GM19395 (cell line): ENCODE measurements around the gene TBC1D2B.
"Not testable (repeated sequence)": the region's sequence is repeated elsewhere in the genome, so short reads cannot be mapped to it uniquely, and the experiment has no call there.

Experiments used
- ATAC-seq: cut with Tn5 transposase; IDR thresholded peaks from one replicate; pipeline ENCODE4 v1.9.1; 2021; ENCODE audit warnings: mild to moderate bottlenecking, moderate library complexity; ENCODE audit not compliant: unreplicated experiment

The TBC1D2B gene

DNA sequence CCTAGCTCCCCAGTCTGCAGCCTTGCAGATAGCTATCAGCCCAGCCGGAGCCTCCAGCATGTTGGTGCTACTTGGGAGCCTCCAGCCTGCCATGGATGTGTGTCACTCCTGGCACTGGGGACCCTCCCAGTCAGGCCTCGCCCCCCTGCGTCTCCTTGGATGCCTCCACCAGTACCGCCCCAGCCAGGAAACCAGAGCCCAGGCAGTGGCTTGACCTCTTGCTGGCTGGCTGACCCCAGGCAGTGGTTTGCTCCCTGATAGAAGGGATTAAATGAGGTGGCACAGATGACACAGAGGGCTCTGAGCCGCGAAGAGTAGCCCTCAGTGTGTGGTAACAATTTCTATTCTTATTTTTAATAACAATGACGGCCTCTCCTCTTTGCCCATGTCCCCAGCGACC is 98.4 kb downstream of the TBC1D2B start:
- ATAC-seq, result not testable (repeated sequence)

DNA sequence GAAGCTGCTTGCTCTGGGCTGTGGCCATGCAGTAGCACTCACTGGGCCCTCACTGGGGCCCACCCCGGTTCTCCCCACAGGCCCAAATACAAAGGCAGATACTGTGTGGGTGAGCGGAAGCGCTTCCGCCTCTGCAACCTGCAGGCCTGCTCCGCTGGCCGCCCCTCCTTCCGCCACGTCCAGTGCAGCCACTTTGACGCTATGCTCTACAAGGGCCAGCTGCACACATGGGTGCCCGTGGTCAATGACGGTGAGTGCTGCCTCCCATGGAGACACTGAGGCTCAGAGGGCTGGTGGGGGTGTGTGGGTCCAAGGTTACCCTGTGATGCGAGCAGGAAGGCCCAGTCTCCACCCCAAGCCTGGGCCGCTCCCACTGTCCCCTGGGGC is 98.8 kb downstream of the TBC1D2B start:
- ATAC-seq, result not testable (repeated sequence)

DNA sequence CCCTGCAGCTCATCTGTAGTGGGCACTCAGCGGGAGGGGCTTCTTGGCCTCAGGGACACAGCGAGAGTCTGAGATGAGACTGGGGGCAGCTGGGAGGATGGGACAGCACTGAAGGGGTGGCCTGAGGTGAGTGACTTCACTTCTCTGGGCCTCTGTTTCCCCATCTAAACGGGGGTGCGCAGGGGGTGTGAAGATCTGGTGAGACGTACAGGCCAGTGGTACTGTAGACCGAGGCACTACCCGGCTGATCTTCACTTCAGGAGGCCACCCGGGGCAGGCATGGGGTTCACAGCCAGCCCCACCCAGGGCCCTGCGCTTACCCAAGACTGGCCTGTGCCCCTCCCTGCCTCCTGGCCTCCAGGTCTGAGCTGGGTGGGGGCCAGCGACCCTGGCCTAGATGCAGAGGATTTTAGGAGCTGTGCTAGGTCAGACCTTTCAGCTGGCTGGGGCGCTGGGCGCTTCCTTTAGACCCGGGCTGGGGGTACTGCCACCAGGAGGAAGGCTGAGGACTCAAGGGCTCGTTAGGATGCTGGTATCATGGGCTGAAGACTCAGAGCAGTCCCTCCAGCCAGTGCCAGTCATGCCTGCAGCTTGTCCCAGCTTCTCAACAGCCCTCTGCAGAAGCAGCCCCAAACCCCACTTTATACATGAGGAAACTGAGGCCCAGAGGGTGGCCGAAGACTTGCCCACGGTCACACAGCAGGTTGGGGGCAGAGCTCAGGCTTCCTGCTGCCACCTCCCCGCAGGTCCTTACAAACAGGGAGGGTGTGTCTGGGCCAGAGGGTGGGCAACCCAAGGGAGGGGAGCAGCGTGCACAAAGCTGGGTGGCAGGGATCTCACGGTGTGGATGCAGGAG is 99.4 kb downstream of the TBC1D2B start:
- ATAC-seq, result not testable (repeated sequence)

DNA sequence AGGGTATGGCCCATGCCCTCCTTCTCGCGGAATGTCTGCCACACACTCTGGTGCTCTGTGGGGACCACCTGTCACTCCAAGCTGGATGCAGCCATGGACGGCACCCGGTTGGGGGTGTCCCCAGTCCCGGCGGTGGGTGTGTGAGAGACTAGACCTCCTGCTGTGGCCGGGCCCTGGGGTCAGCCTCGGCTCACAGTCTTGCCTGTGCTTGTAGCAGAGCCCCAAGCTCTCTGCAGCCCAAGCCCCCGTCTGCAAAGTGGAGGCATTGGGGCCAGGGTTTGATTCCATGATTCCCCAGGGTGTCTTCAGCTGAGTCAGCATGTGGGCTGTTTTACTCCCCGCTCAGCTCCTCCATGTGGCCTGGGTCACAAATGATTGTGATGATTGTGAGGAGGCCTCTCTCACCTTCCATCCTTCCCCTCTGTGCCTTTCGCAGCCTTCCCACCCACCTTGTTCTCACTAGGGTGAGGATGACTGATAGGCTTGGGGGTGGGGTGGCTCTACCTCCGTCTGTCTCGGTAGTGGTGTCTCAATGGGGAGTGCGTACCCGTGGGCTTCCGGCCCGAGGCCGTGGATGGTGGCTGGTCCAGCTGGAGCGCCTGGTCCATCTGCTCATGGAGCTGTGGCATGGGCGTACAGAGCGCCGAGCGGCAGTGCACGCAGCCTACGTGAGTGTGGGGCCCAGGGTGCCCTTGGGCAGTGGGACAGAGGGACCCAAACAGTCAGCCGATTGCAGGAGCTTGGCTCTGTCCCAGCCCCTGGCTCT is 100.6 kb downstream of the TBC1D2B start:
- not testable (repeated sequence) for ATAC-seq

DNA sequence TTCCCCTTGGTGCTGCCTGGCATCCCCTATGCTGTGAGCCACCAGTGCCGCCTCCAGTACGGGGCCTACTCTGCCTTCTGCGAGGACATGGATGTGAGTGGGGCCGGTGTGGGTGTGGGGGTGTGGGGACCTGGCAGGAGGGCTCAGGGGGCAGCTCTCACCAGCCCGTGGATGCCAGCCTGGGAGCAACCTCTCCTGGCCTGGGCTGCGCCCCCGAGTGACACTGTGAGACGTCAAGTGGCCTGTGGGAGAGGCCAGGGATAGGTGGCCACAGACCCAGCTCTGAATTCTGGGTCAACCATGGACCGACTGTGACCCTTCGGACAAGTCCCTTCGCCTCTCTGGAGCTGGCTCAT is 101.4 kb downstream of the TBC1D2B start:
- ATAC-seq, result not testable (repeated sequence)

DNA sequence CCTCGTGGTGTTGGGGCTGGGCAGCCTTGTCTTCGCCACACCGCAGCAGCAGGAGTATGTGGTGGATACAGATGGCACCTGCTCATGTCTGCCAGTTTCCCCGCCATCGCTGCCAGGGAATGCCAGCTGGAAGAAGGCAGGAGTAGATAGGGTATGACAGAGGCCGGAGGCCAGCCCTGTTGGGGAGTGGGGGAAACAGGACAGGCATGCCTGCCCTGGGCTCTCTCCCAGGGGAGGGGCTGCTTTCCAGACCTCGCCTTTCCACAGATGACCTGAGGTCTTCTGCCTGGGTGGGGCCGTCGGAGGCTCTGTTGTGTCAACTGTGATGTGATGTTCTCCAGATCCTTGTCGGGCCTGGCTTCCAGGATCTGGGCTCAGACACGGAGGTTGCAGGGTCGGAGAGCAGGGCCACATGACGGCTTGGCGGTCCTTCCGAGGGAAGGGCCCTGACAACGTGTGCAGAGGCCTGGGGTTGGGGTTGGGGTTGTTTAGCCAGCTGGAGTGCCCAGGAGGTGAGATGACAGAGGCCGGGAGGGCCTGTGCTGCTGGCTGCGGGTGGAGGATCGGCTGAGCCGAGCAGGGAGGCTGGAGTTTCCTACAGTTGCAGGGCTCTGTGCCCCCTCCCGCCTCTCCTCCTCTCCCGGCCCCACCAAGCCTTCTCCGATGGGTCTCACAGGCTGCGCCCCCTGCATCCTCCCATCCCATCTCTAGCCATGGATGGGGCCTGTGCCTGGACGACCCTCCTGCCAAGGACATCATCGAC is 102.0 kb downstream of the TBC1D2B start:
- no peak for ATAC-seq

DNA sequence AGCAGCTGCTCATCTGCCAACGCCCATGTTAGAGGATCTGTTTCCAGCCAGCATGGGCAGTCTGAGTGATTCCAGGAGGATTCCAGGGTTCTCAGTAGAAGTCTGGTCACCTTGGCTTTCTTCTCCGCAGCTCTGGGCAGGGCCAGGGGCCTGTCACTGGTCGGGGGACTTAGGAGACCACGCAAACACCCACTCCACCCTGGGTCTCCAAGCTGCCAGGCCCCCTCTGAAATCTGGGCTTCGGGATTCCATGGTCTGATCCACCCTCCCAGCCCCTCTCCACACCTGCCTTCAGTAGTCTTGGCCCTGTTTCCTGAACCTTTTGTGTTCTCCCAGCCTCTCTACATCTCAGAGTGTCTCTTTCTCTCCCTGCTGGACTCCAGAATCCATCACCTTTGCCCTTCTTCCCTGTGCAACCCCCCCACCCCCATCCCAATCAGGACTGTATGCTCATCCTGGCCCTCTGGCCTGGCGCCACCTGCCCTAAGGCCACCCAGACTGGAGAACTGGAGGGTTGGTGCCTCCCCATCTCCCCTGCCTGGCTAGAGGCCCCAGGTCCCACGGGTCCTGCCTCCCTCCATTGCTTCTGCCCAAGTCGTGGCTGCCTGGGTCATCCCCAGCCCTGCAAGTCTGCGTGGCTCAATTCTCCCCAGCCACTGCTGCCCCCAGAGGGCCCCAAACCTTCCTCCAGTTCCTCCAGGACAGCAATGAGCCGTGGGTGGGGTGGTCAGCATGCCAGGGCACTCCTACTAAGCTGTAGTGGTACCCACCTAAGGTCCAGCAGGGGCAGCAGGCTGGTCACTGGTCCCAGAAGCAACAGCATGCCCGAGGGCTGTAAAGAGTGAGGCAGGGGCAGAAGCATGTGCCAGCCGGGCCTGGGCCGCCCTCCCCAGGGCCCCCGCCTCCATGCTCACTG is 102.8 kb downstream of the TBC1D2B start:
- no peak for ATAC-seq

DNA sequence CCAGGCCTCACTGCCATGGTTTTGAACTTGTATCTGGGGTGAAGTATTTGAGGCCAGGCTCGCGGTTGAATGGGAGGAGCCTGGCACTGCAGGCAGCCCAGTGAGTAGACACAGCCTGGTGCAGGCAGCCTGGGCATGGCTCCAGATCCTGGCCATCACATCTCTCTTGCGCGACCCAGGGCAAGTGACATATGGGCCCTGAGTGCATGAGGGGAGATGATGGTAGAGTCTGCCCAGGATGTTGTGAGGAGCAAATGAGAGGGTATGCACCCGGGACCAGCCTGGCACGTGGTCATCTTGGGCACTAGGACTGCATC is 103.5 kb downstream of the TBC1D2B start:
- ATAC-seq, result no peak

DNA sequence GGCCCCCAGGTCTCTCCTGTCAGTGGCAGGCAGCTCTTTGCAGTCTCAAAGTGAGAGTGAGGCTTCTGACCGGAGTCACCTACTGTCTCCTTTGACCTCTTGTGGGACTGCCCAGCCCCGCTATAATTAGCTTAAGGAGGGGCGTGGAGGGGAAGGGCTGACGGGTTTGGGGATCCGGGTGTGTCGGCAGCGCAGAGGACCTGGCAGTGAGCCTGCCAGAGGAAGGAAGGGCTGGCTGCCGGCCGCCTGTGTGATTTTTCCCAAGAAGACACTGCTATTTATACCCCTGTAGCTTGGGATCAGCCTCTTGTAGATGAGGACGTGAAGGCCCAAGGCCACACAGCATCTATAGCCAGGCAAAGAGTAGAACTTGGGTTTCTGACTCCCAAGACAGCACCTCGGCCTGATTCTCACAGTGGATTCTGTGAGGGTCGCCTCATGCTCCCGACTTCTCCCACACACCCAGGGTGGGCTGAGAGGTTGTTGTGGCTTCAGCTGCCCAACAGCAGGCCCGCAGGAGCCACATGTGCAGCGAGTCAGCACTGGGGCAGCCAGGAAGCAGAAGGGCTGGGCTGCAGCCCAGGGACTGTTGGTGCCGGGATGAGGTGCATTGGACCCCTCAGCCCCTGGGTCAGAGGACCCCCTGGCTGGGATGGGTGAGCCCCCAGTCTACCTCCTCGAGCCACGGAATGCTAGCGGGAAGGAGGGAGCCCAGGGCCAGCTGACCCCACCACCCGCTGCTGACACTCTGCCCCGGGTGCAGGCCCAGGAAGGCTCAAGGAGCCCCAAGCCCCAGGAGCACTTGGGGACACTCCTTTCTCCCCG is 104.0 kb downstream of the TBC1D2B start:
- ATAC-seq, result not testable (repeated sequence)

DNA sequence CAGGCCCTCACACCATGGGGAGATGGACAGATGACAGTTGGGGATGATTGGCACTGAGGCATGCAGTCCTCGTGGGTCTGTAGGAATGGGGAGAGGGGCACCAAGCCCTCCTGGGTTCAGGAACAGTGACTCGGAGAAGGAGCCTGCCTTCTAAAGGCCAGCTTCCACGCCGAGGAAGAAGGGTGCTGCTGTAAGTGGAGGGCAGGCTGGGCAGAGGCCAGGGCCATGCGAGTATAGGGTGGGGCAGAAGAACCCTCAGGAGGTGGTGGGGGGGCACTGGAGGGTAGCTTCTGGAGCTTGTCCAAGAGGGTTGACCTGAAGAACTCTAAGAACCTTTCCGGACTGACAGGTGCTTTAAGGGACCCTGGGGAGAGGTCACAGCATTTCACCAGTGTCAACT is 104.8 kb downstream of the TBC1D2B start:
- not testable (repeated sequence) for ATAC-seq

DNA sequence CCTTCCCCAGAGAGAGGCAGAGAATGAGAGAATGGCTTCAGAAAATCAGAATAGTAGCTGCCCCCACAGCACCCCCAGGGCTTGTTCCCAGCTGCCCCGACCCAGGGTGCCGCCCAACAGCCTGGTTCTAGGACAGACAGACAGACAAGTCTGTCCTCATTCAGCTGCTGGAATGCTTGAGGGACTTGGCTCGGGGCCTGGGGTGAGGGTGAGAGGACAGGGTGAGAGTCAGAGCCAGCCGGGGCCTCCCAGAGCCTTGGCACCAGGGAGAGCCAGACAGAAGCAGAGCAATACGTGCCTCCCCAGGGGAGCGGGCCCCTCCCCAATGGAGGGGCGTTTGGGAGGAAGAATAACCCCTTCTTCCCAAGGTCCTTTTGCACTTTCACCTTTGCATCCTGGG is 105.6 kb downstream of the TBC1D2B start:
- ATAC-seq, result not testable (repeated sequence)

DNA sequence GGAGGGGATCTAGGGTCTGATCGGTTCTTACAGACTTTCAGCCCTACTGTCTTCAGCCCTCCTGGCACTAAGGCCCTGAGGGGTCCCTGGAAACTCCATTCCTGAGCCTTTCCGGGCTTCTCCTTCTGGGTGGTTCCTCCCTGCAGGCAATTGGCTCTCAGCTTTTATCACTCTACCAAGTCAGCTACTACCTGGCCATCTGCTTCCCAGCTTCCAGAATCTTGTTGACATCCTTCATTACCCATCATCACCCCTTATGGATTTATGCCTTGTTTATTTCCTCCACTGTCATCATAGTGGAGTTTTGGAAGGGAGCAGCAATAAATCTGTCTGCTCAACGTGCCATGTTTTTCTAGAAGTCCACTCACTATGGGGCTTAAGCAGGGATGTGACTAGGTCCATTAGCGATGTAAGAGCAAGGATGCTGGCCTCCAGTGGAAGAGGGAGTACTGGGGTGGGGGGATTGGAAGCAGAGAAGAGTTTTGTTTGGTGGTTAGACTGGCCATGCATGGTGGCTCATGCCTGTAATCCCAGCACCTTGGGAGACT is 106.6 kb downstream of the TBC1D2B start:
- not testable (repeated sequence) for ATAC-seq

DNA sequence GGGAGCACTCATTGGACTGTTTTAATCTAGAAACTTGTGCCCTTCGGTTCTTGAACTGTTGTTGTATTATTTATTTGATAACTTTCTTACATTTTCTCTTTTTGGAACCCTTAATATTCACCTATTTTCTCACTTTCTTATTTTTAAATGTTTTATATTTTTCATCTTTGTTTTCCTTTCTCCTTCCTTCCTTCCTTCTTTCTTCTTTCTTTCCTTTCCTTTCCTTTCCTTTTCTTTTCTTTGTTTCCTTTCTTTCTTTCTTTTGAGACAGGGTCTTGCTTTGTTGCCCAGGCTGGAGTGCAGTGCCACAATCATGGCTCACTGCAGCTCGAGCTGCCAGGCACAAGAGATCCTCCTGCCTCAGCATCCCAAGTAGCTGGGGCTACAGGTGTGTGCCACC is 108.5 kb downstream of the TBC1D2B start:
- ATAC-seq, result no peak

DNA sequence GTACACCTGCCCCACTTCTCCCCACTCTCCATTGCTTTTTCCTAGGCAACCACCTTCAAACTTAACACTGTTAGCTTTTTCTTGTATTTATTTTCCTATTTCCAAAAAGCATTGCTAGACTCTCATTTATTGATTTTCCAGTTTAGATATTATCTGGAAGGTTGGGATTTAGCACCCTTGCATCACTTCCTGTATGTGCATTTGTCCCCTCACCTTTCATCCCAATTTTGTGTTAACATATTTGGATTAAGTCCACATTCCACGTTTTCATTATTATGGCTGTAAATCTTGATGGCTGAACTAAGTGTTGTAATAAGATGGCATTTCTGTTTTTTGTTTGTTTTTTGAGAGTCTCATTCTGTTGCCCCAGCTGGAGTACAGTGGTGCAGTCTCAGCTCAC is 109.7 kb downstream of the TBC1D2B start:
- ATAC-seq, result no peak

DNA sequence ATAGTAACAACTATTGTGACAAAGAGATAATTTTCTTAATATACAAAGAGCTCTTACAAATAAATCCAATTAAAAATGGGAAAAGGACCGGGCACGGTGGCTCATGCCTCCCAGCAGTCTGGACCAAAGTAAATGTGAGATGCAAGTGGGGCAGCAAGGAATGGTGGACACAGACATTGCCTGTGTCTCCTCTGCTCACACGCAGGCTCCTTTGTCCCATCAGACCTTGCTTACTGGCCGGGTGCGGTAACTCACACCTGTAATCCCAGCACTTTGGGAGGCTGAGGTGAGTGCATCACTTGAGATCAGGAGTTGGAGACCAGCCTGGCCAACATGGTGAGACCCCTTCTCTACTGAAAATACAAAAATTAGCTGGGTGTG is 110.3 kb downstream of the TBC1D2B start:
- not testable (repeated sequence) for ATAC-seq

DNA sequence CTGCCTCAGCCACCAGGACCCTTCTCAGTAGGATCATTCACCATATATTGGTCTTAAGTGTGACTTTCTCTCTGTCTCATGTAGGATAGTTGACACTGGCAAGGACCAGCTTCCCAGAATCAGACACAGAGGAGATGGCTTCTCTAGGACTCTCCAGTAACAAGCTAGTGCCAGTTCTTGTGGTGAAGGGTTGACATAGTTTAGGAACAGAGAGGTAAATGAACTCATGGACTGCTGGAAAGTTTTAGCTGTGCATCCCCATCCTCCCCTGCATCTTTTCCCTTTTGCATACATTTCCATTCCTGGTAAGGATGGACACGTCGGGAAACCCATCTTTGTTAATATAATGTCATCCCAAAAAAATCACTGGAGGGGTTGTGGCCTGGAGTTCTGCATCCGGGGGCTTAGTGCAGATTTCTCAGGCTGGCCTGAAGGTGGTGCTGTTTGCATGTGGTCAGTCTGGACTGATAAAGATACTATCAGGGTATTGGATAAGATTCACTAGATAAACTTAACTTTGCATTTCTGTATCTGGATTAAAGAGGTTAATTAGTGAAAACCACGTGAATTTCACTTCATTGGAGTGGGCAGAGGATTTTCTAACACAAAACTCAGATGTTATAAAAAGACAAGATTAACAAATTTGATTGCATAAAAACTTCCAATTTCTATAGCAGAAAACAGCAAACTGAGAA is 110.8 kb downstream of the TBC1D2B start:
- no peak for ATAC-seq

DNA sequence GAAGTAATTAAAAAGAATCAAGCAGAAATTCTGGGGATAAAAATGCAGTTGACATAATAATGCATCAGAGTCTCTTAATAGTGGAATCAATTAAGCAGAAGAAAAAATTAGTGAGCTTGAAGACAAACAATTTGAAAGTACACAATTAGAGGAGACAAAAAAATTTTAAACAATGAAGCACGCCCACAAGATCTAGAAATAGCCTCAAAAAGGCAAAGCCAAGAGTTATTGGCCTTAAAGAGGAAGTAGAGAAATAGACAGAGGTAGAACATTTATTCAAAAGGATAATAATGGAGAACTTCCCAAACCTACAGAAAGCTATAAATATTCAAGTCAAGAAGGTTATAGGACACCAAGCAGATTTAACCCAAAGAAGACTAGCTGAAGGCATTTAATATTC is 113.3 kb downstream of the TBC1D2B start:
- ATAC-seq, result no peak

DNA sequence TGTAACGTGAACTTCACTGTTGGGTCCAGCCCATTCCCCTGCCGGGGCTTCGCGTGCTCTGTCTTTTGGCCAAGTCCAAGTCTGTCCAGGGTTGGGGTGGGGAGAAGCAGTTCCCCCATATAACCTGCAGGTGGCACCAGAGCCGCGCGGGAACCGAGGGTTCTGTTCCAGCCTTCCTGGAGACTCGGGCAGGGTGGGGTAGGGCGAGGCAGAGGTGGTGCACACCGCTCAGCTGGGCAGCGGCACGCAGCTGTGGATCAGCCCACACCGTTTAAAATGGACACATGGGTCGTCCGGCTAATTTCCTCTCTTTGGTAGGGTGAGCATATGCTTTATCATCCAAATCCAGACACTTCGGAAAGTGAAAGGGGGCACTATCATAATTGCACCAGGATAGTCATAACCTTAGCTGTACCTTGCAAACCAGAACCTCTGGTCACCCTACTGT is 118.1 kb downstream of the TBC1D2B start:
- ATAC-seq, result peak; percentile 82
